IPS DF 4.7 (cell line): ENCODE measurements around the gene SRGAP3.
"Not testable (repeated sequence)": the region's sequence is repeated elsewhere in the genome, so short reads cannot be mapped to it uniquely, and the experiment has no call there.

ENCODE experiments used
- DNase-seq: peaks from one replicate; pipeline ENCODE4 v3.0.0-alpha.2; 2013; ENCODE audit warnings: low spot score; ENCODE audit errors: extremely low read depth

Gene SRGAP3

GRCh38 chr3:9088441-9089353 lies 160.7 kb downstream of the SRGAP3 start:
- no peak for DNase-seq

GRCh38 chr3:9087831-9088413 lies 161.5 kb downstream of the SRGAP3 start:
- DNase-seq = no peak

- DNase-seq = not testable (repeated sequence)
These were observed 164.0 kb downstream of the SRGAP3 start for GRCh38 chr3:9085428-9085827.

- no peak for DNase-seq
These were observed 168.1 kb downstream of the SRGAP3 start for GRCh38 chr3:9081184-9081818.

- DNase-seq = no peak
These were observed 169.3 kb downstream of the SRGAP3 start for GRCh38 chr3:9080163-9080562.

- no peak for DNase-seq
These were observed 169.8 kb downstream of the SRGAP3 start for GRCh38 chr3:9079676-9080075.

GRCh38 chr3:9078561-9079240 lies 170.7 kb downstream of the SRGAP3 start:
- DNase-seq = no peak

- DNase-seq = no peak
These were observed 172.4 kb downstream of the SRGAP3 start for GRCh38 chr3:9077029-9077428.

GRCh38 chr3:9075762-9076161 lies 173.7 kb downstream of the SRGAP3 start:
- DNase-seq = no peak

GRCh38 chr3:9074079-9074478 lies 175.4 kb downstream of the SRGAP3 start:
- no peak for DNase-seq

GRCh38 chr3:9072667-9073009 lies 176.8 kb downstream of the SRGAP3 start:
- no peak for DNase-seq

GRCh38 chr3:9071936-9072666 lies 177.3 kb downstream of the SRGAP3 start:
- DNase-seq = no peak

GRCh38 chr3:9070961-9071360 lies 178.5 kb downstream of the SRGAP3 start:
- DNase-seq = no peak

- DNase-seq = no peak
These were observed 179.5 kb downstream of the SRGAP3 start for GRCh38 chr3:9069971-9070370.

- DNase-seq = no peak
These were observed 181.4 kb downstream of the SRGAP3 start for GRCh38 chr3:9068051-9068450.

GRCh38 chr3:9067352-9067975 lies 182.0 kb downstream of the SRGAP3 start:
- peak; percentile 46 for DNase-seq

- no peak for DNase-seq
These were observed 182.7 kb downstream of the SRGAP3 start for GRCh38 chr3:9066775-9067174.

GRCh38 chr3:9066141-9066540 lies 183.3 kb downstream of the SRGAP3 start:
- no peak for DNase-seq

GRCh38 chr3:9064850-9065249 lies 184.6 kb downstream of the SRGAP3 start:
- no peak for DNase-seq

GRCh38 chr3:9064251-9064650 lies 185.2 kb downstream of the SRGAP3 start:
- no peak for DNase-seq

- DNase-seq = no peak
These were observed 186.9 kb downstream of the SRGAP3 start for GRCh38 chr3:9062570-9062969.
